Skin epidermis (tissue), 12 donors: ENCODE measurements around the gene CFAP58.

ENCODE experiments used
- H3K27ac ChIP-seq, 21 experiments: fragments of 200-600 bp; sonication (generic) in 11 of 21; one replicate each; pipeline ENCODE4 v1.5.0; 2020; ENCODE audit warnings: mild to moderate bottlenecking in 3 of 21, inconsistent platforms in 2 of 21, moderate library complexity in 2 of 21
- H3K4me3 ChIP-seq, 7 experiments: fragments of 200-600 bp; sonication (generic) in 2 of 7; one replicate each; pipeline ENCODE4 v1.5.0; 2020; ENCODE audit warnings: inconsistent platforms in 2 of 7, mild to moderate bottlenecking in 2 of 7, moderate library complexity in 1 of 7

The CFAP58 gene

GRCh38 chr10:104353325-104354048, at the start of gene CFAP58:
TSS of gene CFAP58 (plus strand) at chr10:104353833. CDS start at chr10:104353898, 65 bp downstream.
- Histone ChIP-seq H3K4me3 (peak within 1 kb of the TSS; percentile 20 to 41 (median 30)), H3K27ac (peak within 1 kb of the TSS in 11 of 21 experiments; percentile 10 to 88 (median 43))

GRCh38 chr10:104304356-104304745, 49.3 kb upstream of the CFAP58 start:
- no peak overlapping the region for H3K27ac ChIP-seq
- no peak overlapping the region for H3K4me3 ChIP-seq

GRCh38 chr10:104304927-104305326, 48.7 kb upstream of the CFAP58 start:
- Histone ChIP-seq H3K27ac (peak overlapping the region in 1 of 21 experiments; percentile 37), H3K4me3 (no peak overlapping the region)

- H3K27ac ChIP-seq = no peak overlapping the region
- H3K4me3 ChIP-seq = no peak overlapping the region
Observed at GRCh38 chr10:104306897-104307296, 46.7 kb upstream of the CFAP58 start.

- Histone ChIP-seq H3K4me3 (no peak overlapping the region), H3K27ac (peak overlapping the region in 2 of 21 experiments; percentile 2 to 29)
Observed at GRCh38 chr10:104307576-104308438, 45.8 kb upstream of the CFAP58 start.

- H3K27ac ChIP-seq = peak overlapping the region in 1 of 21 experiments; percentile 29
- no peak overlapping the region for H3K4me3 ChIP-seq
Observed at GRCh38 chr10:104308439-104308903, 45.2 kb upstream of the CFAP58 start.

GRCh38 chr10:104309980-104310978, 43.4 kb upstream of the CFAP58 start:
- peak overlapping the region in 2 of 21 experiments; percentile 11 to 34 for H3K27ac ChIP-seq
- H3K4me3 ChIP-seq = no peak overlapping the region

GRCh38 chr10:104311184-104311720, 42.4 kb upstream of the CFAP58 start:
- no peak overlapping the region for H3K27ac ChIP-seq
- H3K4me3 ChIP-seq = no peak overlapping the region

GRCh38 chr10:104314591-104315485, 38.8 kb upstream of the CFAP58 start:
- Histone ChIP-seq H3K4me3 (no peak overlapping the region), H3K27ac (no peak overlapping the region)

- H3K27ac ChIP-seq = no peak overlapping the region
- no peak overlapping the region for H3K4me3 ChIP-seq
Observed at GRCh38 chr10:104315486-104315921, 38.1 kb upstream of the CFAP58 start.

GRCh38 chr10:104316321-104317099, 37.1 kb upstream of the CFAP58 start:
- Histone ChIP-seq H3K4me3 (no peak overlapping the region), H3K27ac (peak overlapping the region in 13 of 21 experiments; percentile 0 to 98 (median 49))

GRCh38 chr10:104317269-104317710, 36.3 kb upstream of the CFAP58 start:
- peak overlapping the region in 18 of 21 experiments; percentile 23 to 98 (median 55) for H3K27ac ChIP-seq

GRCh38 chr10:104317726-104318299, 35.8 kb upstream of the CFAP58 start:
- peak overlapping the region in 18 of 21 experiments; percentile 40 to 98 (median 57) for H3K27ac ChIP-seq
- no peak overlapping the region for H3K4me3 ChIP-seq

More at GRCh38 chr10:104317269-104317710, 36.3 kb upstream of the CFAP58 start:
- H3K4me3 ChIP-seq = no peak overlapping the region

- Histone ChIP-seq H3K27ac (peak overlapping the region in 18 of 21 experiments; percentile 45 to 98 (median 58)), H3K4me3 (no peak overlapping the region)
Observed at GRCh38 chr10:104318326-104318725, 35.3 kb upstream of the CFAP58 start.

- no peak overlapping the region for H3K4me3 ChIP-seq
- peak overlapping the region in 19 of 21 experiments; percentile 45 to 98 (median 59) for H3K27ac ChIP-seq
Observed at GRCh38 chr10:104318810-104319741, 34.6 kb upstream of the CFAP58 start.

GRCh38 chr10:104321226-104321625, 32.4 kb upstream of the CFAP58 start:
- Histone ChIP-seq H3K4me3 (no peak overlapping the region), H3K27ac (peak overlapping the region in 19 of 21 experiments; percentile 43 to 98 (median 84))
